SJCRH30 (cell line): Measurements from ENCODE around the gene WDR73. TPM values are rescaled to one million over a fixed set of nuclear protein-coding genes. Genes with fewer than 3 reads are reported as not detected.

Source experiments
- DNase-seq, 2 experiments: peaks; one replicate each; pipeline ENCODE4 v3.0.0-alpha.2; 2015 to 2020
- H3K27ac ChIP-seq: fragments of 250-450 bp; sonication (Bioruptor Pico); 2 replicates; pipeline ENCODE4 v1.5.1; 2020; ENCODE audit warnings: mild to moderate bottlenecking, moderate library complexity
- H3K27me3 ChIP-seq: fragments of 250-450 bp; sonication (Bioruptor Pico); 2 replicates; pipeline ENCODE4 v1.5.1; 2020; ENCODE audit warnings: mild to moderate bottlenecking, moderate library complexity
- H3K36me3 ChIP-seq: fragments of 250-450 bp; sonication (Bioruptor Pico); 2 replicates; pipeline ENCODE4 v1.5.1; 2020; ENCODE audit warnings: mild to moderate bottlenecking, moderate library complexity
- H3K4me1 ChIP-seq: fragments of 250-450 bp; sonication (Bioruptor Pico); 2 replicates; pipeline ENCODE4 v1.5.1; 2020; ENCODE audit warnings: mild to moderate bottlenecking, moderate library complexity
- H3K4me3 ChIP-seq: fragments of 250-450 bp; sonication (Bioruptor Pico); 2 replicates; pipeline ENCODE4 v1.5.1; 2020; ENCODE audit warnings: mild to moderate bottlenecking, moderate library complexity
- H3K9me3 ChIP-seq: fragments of 250-450 bp; sonication (Bioruptor Pico); replicated peaks from 2 replicates; pipeline ENCODE4 v1.5.1; 2020; ENCODE audit warnings: mild to moderate bottlenecking, moderate library complexity
- total RNA-seq: library from RNA; depleted of rRNA; stranded (reverse); fragments of >200 nt; shearing (Covaris generic); gene quantifications from 2 replicates; pipeline ENCODE4 v1.2.3, GENCODE V29; 2014

Gene WDR73
- total RNA-seq, 1 experiment from 2014 or later = 26.3 TPM

DNA sequence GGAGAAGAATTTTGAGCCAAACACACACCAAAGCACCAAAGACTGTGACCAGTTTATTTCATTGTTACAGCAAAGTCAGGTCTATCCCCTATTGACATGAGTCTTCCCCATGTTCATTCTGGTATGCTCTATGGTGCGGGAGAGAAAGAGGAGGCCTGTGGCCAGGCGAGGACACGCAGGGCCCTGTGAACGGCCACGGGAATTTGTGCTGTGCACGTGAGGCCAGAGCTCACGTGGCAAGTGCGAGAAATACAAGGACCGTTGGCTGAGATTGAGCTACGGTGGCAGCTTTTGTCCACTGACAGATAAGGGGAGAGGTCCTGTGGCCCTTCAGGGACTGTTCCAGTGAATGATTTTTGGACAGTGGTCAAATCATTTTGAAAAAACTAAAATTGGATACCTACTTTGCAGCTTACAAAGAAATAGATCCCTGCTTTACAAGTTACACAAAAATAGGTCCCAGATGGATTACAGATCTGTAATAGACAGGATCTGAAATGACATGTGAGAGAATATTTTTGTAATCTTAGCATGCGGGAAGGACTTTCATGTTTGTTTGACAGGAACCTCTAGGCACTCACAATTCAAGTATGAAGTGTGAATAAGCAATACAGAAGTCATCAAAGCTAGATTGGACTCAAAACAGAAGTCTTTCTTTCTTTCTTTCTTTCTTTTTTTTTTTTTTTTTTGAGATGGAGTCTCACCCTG lies 44.1 kb downstream of the WDR73 start:
- H3K9me3 ChIP-seq = no peaks in the 10 kb centered on the region
- no peak overlapping the region for H3K4me3 ChIP-seq
- no peaks in the 10 kb centered on the region for H3K27me3 ChIP-seq
- H3K36me3 ChIP-seq = peaks cover 11% of the 10 kb centered on the region; the same call in 1 of the 2 replicates
- DNase-seq = no peak
- no peak overlapping the region for H3K27ac ChIP-seq
- no peaks in the 10 kb centered on the region for H3K4me1 ChIP-seq

DNA sequence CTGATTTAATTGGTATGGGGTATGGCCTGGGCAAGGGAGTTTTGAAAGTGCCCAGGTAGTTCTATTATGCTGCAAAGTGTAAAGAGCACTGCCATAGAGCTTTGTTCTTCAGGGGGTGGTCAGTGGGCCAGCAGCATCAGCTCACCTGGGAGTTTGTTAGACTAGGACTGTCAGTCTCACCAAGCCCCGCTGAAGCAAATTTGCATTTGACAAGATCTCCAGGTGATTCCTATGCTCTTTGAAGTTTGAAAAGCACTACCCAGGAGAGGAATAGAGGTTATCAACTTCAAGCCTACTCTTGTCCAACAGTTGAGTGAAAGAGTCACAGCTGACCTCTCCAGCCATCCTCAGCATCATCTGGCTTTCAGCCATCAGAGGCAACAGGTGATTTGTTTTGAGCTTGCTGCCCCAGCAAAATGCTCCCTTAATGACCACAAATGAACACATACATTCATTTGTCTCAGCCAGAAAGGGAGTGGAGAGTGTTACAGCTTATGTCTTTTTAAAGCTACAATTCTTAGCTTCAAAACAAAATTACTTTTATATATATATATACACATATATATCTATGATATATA lies 45.3 kb downstream of the WDR73 start:
- DNase-seq = no peak
- Histone ChIP-seq H3K9me3 (no peaks in the 10 kb centered on the region), H3K4me3 (no peak overlapping the region), H3K36me3 (peaks cover 16% of the 10 kb centered on the region), H3K27ac (no peak overlapping the region), H3K4me1 (no peaks in the 10 kb centered on the region), H3K27me3 (no peaks in the 10 kb centered on the region)

DNA sequence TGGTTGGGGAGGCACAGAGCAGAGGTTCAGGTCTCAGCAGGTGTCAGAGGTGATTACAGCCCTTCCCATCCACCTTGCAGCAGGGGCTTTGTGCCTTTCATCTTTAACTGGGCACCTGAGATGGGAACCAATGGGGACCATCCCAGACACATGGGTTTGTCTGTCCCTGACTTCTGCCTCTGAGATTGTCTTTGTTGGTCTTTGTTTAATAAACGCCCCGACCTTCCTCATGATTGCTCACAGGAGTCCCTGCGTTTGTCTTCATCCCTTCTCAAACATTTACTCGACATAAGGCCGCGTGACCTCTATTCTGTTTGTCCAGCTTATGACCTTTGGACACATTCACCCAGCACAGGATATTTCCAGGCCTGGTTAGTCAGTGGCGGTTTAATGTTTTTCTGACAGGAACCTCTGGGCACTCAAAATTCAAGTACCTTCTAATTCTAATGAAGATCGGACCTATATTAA lies 47.4 kb downstream of the WDR73 start:
- Histone ChIP-seq H3K27ac (no peak overlapping the region), H3K27me3 (no peaks in the 10 kb centered on the region), H3K36me3 (peaks cover 17% of the 10 kb centered on the region), H3K9me3 (no peaks in the 10 kb centered on the region), H3K4me3 (no peak overlapping the region), H3K4me1 (no peaks in the 10 kb centered on the region)
- DNase-seq = no peak

DNA sequence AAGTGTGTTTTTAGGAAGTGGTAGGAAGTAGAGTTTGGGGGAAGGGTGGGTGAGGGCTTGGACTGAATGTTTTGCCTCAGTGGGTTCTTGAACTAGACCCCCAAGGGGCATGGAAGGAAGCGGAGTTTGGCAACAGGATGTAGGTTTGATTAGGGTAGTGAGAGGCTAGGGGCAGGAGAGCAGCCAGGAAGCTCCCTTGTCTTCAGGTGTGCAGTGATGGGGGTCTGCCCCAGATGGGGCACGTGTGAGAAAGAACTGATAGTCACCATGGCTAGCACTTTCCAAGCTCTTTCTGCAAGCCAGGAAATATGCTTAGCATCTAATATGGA lies 48.6 kb downstream of the WDR73 start:
- Histone ChIP-seq H3K4me3 (no peak overlapping the region), H3K27me3 (no peaks in the 10 kb centered on the region), H3K36me3 (peaks cover 17% of the 10 kb centered on the region), H3K27ac (no peak overlapping the region), H3K4me1 (no peaks in the 10 kb centered on the region), H3K9me3 (no peaks in the 10 kb centered on the region)
- DNase-seq = no peak

DNA sequence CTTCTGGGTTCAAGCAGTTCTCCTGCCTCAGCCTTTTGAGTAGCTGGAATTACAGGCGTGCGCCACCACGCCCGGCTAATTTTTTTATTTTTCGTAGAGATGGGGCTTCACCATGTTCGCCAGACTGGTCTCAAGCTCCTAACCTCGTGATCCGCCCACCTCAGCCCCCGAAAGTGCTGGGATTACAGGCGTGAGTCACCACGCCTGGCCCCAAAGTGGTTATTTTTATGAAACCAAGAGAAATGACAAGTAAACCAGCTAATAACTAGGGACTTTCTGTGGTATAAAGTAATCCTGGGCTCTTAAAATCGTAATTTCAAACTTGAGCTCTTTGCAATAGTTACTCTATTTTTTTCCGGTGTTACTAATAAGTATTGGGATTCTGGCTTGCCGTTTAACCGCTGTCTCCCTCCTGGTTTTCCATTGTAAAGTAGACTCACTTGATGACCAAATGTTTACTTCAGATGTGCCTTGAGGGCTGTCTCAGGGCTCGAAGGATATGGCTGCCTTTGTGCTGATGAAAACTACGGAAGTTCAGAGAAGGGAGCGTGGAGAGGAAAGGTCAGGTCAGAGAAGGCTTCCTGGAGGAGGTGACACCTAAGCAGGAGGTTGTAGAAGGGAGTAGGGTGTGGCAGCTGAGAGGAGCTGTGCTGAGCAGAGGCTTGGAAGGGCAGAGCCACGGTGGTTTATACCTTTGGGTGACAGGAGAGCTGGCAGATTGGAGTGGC lies 49.1 kb downstream of the WDR73 start:
- Histone ChIP-seq H3K27me3 (no peaks in the 10 kb centered on the region), H3K4me1 (no peaks in the 10 kb centered on the region), H3K27ac (no peak overlapping the region), H3K9me3 (no peaks in the 10 kb centered on the region), H3K36me3 (peaks cover 17% of the 10 kb centered on the region), H3K4me3 (no peak overlapping the region)
- DNase-seq = no peak

DNA sequence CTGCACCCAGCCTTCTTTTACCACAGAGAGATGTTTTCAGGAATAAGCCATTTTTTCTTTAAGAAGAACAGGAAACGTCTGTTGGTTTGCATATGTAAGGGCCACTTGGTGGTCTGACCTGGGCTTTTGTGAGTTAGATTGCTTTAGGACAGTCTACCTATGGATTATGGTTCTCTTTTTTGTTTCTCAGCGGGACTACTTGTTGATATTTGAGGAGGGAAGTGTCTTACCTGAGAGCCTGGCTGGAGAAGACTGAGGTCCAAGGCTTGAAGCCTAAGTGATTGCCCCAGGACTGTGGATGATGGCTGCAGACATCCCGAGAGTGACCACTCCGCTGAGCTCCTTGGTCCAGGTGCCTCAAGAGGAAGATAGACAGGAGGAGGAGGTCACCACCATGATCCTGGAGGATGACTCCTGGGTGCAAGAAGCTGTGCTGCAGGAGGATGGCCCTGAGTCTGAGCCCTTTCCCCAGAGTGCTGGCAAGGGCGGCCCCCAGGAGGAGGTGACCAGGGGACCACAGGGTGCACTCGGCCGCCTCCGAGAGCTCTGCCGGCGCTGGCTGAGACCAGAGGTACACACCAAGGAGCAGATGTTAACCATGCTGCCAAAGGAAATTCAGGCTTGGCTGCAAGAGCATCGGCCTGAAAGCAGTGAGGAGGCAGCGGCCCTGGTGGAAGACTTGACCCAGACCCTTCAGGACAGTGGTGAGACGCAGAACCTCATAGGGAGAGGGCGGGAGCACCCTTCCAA lies 50.3 kb downstream of the WDR73 start:
- Histone ChIP-seq H3K9me3 (no peaks in the 10 kb centered on the region), H3K4me3 (no peak overlapping the region), H3K27ac (no peak overlapping the region), H3K36me3 (peaks cover 17% of the 10 kb centered on the region), H3K4me1 (0 out of 2 replicates have a peak, but pooled peaks cover 2% of the 10 kb centered on the region), H3K27me3 (no peaks in the 10 kb centered on the region)
- no peak for DNase-seq

DNA sequence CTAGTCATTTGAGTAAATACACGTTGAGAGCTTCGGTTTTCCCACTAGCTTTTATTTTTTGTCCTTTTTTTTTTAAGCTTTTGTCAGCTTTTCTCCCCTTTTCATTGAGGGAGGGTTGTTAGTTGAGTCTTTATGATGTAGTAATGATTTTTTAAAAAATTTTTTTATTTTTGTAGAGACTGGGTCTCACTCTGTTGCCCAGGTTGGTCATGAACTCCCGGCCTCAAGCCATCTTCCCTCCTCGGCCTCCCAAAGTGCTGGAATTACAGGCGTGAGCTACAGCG lies 52.6 kb downstream of the WDR73 start:
- H3K27ac ChIP-seq = peak overlapping the region; percentile 84

DNA sequence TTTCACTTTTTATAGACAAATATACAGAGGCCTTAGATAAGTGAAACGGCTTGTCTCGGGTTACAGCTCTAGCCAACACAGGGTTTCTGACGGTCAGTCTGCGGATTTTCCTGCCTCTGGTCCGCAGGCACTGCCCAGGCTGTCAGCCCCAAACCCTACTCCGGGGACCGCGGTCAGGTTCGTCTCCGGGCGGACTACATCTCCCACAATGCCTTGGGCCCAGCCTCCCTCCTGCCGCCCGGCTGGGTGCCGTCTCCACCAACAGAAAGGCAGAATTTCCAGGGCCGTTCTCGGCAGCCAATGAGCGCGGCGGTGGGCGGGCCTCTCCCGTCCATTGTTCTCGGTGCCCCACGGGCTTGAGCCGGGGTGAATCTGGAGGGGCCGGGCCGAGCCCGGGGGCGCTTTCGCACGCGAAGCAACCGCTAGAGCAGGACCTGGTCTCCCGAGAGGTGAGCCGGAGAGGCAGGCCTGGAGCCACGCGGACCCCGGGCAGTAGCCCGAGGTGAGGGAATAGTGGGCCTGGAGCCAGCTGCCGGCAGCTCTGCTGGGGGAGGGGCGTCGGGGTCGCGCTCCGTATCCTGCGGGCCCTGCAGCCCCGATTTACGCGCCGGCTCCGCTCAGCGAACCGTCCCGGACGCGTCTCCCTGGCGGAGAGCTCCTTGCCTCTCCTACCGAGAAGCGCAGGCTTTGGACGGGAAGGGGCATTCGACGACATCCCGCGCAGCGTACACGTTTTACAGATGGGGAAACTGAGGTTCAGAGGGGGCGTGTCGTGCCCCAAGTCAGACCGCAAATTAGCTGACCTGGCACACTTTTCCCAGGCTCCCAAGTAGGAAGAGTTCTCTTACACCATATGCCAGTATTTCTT lies 53.2 kb downstream of the WDR73 start, which contains the start of gene ZSCAN2:
Gene ZSCAN2, plus strand, starts transcription at position 323 of the 868 bp plus-strand sequence. CDS start 2,919 bp downstream, outside the sequence.
- no peaks in the 10 kb centered on the region for H3K27me3 ChIP-seq
- peaks cover 10% of the 10 kb centered on the region; the same call in 1 of the 2 replicates for H3K36me3 ChIP-seq
- peak; percentile 96 to 97 for DNase-seq
- H3K9me3 ChIP-seq = no peaks in the 10 kb centered on the region
- peak within 1 kb of the TSS; percentile 87 for H3K4me3 ChIP-seq
- peak within 1 kb of the TSS; percentile 84 for H3K27ac ChIP-seq
- peaks cover 2% of the 10 kb centered on the region; the same call in 1 of the 2 replicates for H3K4me1 ChIP-seq

More for the DNA sequence above, 52.6 kb downstream of the WDR73 start:
- Histone ChIP-seq H3K36me3 (peaks cover 14% of the 10 kb centered on the region), H3K9me3 (no peaks in the 10 kb centered on the region), H3K27me3 (no peaks in the 10 kb centered on the region), H3K4me1 (peaks cover 2% of the 10 kb centered on the region; the same call in 1 of the 2 replicates), H3K4me3 (peak overlapping the region; percentile 87)
- DNase-seq = no peak

DNA sequence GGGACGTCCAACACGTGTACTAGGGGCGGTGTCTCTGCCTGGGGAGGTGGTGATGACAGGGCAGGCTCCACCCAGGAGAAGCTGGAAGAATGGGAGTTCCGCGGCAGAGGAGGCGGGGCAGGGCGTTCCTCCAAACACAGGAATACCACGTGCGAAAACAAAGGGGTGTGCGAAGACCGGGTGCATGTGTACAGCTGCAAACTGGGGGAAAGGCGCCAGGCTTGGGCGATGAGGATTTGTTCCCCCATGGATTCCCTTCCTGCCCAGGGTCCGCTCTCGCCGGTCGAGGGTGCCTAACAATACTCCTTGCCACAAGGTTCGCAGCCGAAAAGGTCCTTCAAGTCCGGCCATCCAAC lies 53.8 kb downstream of the WDR73 start:
- peak overlapping the region; percentile 87 for H3K4me3 ChIP-seq
- H3K36me3 ChIP-seq = peaks cover 6% of the 10 kb centered on the region; the same call in 1 of the 2 replicates
- peak overlapping the region; percentile 84 for H3K27ac ChIP-seq
- no peaks in the 10 kb centered on the region for H3K27me3 ChIP-seq
- peak; percentile 78 to 83 for DNase-seq
- H3K9me3 ChIP-seq = no peaks in the 10 kb centered on the region
- peaks cover 2% of the 10 kb centered on the region; the same call in 1 of the 2 replicates for H3K4me1 ChIP-seq

DNA sequence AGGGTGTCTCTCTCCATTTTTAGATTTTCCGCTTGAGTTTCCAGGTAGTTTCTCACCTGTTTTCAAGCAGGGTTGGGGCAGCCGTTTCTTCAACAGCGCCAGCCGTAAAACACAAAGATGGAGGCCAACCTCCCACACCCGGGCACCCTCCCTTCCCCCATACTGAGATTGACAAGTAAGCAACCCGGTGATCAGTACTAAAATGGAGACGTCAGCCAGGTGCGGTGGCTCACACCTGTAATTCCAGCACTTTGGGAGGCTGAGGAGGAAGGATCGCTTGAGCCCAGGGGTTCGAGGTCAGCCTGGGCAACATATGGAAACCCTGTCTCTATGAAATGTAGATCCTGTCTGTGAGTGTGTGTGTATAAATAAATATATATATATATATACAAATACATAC lies 54.2 kb downstream of the WDR73 start:
- no peaks in the 10 kb centered on the region for H3K27me3 ChIP-seq
- H3K4me1 ChIP-seq = peaks cover 2% of the 10 kb centered on the region; the same call in 1 of the 2 replicates
- DNase-seq = no peak
- no peak overlapping the region for H3K27ac ChIP-seq
- peak overlapping the region; percentile 87 for H3K4me3 ChIP-seq
- H3K36me3 ChIP-seq = peaks cover 6% of the 10 kb centered on the region; the same call in 1 of the 2 replicates
- H3K9me3 ChIP-seq = no peaks in the 10 kb centered on the region

DNA sequence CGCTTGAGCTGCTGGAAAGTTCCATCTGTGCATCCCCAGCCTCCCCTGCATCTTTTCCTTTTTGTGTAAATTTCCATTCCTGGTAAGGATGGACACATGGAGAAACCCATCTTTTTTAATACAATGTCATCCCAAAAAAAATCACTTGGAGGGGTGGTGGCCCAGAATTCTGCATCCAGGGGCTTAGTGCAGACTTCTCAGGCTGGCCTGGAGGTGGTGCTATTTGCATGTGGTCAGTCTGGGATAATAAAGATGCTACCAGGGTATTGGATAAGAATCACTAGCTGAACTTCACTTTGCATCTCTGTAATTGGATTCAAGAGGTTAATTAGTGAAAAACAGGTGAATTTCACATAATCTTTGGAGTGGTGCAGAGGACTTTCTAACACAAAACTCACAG lies 55.1 kb downstream of the WDR73 start:
- Histone ChIP-seq H3K27me3 (no peaks in the 10 kb centered on the region), H3K4me3 (no peak overlapping the region), H3K36me3 (peaks cover 3% of the 10 kb centered on the region; the same call in 1 of the 2 replicates), H3K27ac (no peak overlapping the region), H3K4me1 (peaks cover 2% of the 10 kb centered on the region; the same call in 1 of the 2 replicates), H3K9me3 (no peaks in the 10 kb centered on the region)
- peak; percentile 48 to 75 for DNase-seq

DNA sequence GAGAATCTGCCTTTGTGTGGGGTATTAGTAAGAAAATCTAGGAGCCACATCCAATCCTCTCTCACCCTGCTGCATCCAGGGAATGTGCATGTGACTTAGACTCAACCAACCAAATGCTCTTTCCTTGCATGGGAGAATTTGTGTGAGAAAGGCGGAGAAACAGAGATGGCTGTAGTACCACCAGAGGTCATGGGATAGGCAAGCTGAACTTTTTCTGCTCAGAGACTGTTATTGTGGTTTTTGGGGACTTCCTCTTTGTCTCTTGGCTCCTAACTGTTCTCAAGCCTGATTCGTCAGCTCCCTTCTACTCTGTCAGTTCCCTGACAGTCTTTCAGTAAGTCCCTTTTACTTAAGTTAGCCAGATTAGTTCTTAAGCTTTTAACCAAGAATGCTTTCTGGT lies 55.8 kb downstream of the WDR73 start:
- no peak overlapping the region for H3K27ac ChIP-seq
- DNase-seq = peak in 1 of 2 experiments; percentile 18

DNA sequence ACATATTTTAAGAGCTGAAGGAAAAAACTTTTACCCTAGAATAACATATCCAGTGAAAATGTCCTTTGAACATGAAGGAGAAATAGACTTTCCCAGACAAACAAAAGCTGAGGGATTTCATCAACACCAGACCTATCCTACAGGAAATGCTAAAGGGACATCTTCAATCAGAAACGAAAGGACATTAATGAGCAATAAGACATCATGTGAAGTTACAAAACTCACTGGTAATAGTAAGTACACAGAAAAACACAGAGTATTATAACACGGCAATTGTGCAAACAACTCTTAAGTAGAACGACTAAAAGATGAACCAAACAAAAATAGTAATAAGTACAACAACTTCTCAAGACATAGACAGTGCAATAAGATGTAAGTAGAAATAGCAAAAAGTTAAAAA lies 56.8 kb downstream of the WDR73 start:
- Histone ChIP-seq H3K27ac (no peak overlapping the region), H3K27me3 (no peaks in the 10 kb centered on the region), H3K4me3 (no peak overlapping the region), H3K36me3 (no peaks in the 10 kb centered on the region), H3K4me1 (peaks cover 2% of the 10 kb centered on the region; the same call in 1 of the 2 replicates), H3K9me3 (no peaks in the 10 kb centered on the region)
- no peak for DNase-seq

More for the DNA sequence above, 55.8 kb downstream of the WDR73 start:
- no peaks in the 10 kb centered on the region for H3K36me3 ChIP-seq
- no peaks in the 10 kb centered on the region for H3K9me3 ChIP-seq
- no peaks in the 10 kb centered on the region for H3K27me3 ChIP-seq
- H3K4me3 ChIP-seq = no peak overlapping the region
- peaks cover 2% of the 10 kb centered on the region; the same call in 1 of the 2 replicates for H3K4me1 ChIP-seq

DNA sequence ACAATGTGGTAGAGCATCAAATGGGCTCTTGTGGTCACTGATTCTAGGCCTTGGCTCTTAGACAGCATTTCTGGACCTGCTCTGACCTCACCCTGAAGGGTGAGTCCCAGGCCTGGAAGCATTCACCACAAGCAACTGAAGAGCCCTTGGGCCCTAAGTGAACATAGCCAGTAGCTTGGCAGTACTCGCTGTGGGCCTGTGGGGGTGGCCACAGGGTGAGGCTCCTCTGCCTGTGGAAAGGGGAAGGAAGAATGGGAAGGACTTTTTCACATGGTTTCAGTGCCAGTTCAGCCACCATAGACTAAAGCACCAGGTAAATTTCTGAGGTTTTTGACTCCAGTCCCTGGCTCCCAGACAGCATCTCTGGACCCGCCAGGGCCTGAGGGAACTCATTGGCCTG lies 58.4 kb downstream of the WDR73 start:
- H3K4me3 ChIP-seq = no peak overlapping the region
- no peaks in the 10 kb centered on the region for H3K27me3 ChIP-seq
- peaks cover 2% of the 10 kb centered on the region; the same call in 1 of the 2 replicates for H3K4me1 ChIP-seq
- H3K36me3 ChIP-seq = no peaks in the 10 kb centered on the region
- H3K9me3 ChIP-seq = no peaks in the 10 kb centered on the region
- H3K27ac ChIP-seq = no peak overlapping the region
- no peak for DNase-seq
